Mesenchymal stem cell (in vitro differentiated cells and primary cell): ENCODE measurements around the gene ROPN1B.
"Not testable (repeated sequence)": the region's sequence is repeated elsewhere in the genome, so short reads cannot be mapped to it uniquely, and the experiment has no call there.

Experiments
- DNase-seq: peaks from one replicate; pipeline ENCODE4 v3.0.0-alpha.2; 2013
- H2AFZ ChIP-seq: one replicate; pipeline ENCODE4 v1.6.1; 2013; ENCODE audit warnings: low read depth, mild to moderate bottlenecking, control low read depth, inconsistent platforms, low read length, moderate library complexity
- H2AK5ac ChIP-seq: 2 replicates; pipeline ENCODE4 v1.6.1; 2013; ENCODE audit warnings: low read length, moderate library complexity, mild to moderate bottlenecking, inconsistent platforms; ENCODE audit not compliant: severe bottlenecking
- H2BK120ac ChIP-seq: one replicate; pipeline ENCODE4 v1.6.1; 2013; ENCODE audit warnings: low read depth, mild to moderate bottlenecking, inconsistent platforms, low read length, moderate library complexity
- H2BK12ac ChIP-seq, 2 experiments: one replicate each; pipeline ENCODE4 v1.6.1; 2013; ENCODE audit warnings: inconsistent platforms in 2 of 2, low read length in 2 of 2, mild to moderate bottlenecking in 2 of 2, moderate library complexity in 2 of 2, control low read depth in 1 of 2
- H2BK15ac ChIP-seq: one replicate; pipeline ENCODE4 v1.6.1; 2013; ENCODE audit warnings: mild to moderate bottlenecking, low read depth, inconsistent platforms; ENCODE audit not compliant: poor library complexity, severe bottlenecking
- H2BK5ac ChIP-seq: 2 replicates; pipeline ENCODE4 v1.6.1; 2013; ENCODE audit warnings: low read depth, mild to moderate bottlenecking, low read length, control low read depth, inconsistent platforms; ENCODE audit not compliant: poor library complexity, severe bottlenecking
- H3K14ac ChIP-seq, 2 experiments: one replicate each; pipeline ENCODE4 v1.6.1; 2013; ENCODE audit warnings: inconsistent platforms in 2 of 2, low read length in 2 of 2, control low read depth in 1 of 2, mild to moderate bottlenecking in 1 of 2, moderate library complexity in 1 of 2
- H3K18ac ChIP-seq, 2 experiments: one replicate each; pipeline ENCODE4 v1.6.1; 2013; ENCODE audit warnings: inconsistent platforms in 2 of 2, low read length in 2 of 2, control low read depth in 1 of 2, low read depth in 1 of 2, mild to moderate bottlenecking in 1 of 2
- H3K23ac ChIP-seq, 2 experiments: one replicate each; pipeline ENCODE4 v1.6.1; 2013; ENCODE audit warnings: inconsistent platforms in 2 of 2, low read length in 2 of 2, mild to moderate bottlenecking in 2 of 2, moderate library complexity in 2 of 2, control low read depth in 1 of 2
- H3K27ac ChIP-seq: 2 replicates; pipeline ENCODE4 v1.5.1; 2013; ENCODE audit warnings: mild to moderate bottlenecking, moderate library complexity, low read length, control low read depth, inconsistent platforms; ENCODE audit not compliant: poor library complexity, severe bottlenecking
- H3K27me3 ChIP-seq, 2 experiments: 2 replicates each; pipeline versions ENCODE4 v1.6.1 to v1.7.0; 2013; ENCODE audit warnings: low read length in 2 of 2, mild to moderate bottlenecking in 2 of 2, moderate library complexity in 2 of 2, control low read depth in 1 of 2, inconsistent platforms in 1 of 2; ENCODE audit not compliant: control insufficient read depth in 1 of 2, insufficient read depth in 1 of 2
- H3K36me3 ChIP-seq, 2 experiments: 2 replicates each; pipeline versions ENCODE4 v1.6.1 to v1.7.0; 2013; ENCODE audit warnings: low read length in 2 of 2, control low read depth in 1 of 2, inconsistent platforms in 1 of 2, low read depth in 1 of 2, mild to moderate bottlenecking in 1 of 2; ENCODE audit not compliant: insufficient read depth in 2 of 2, control insufficient read depth in 1 of 2
- H3K4ac ChIP-seq, 2 experiments: one replicate each; pipeline ENCODE4 v1.6.1; 2013; ENCODE audit warnings: inconsistent platforms in 2 of 2, low read length in 2 of 2, mild to moderate bottlenecking in 2 of 2, moderate library complexity in 2 of 2, control low read depth in 1 of 2, low read depth in 1 of 2
- H3K4me1 ChIP-seq: 2 replicates; pipeline ENCODE4 v1.6.1; 2013; ENCODE audit warnings: low read depth, low read length, control low read depth; ENCODE audit not compliant: control insufficient read depth, insufficient read depth
- H3K4me2 ChIP-seq: 2 replicates; pipeline ENCODE4 v1.6.1; 2013; ENCODE audit warnings: low read length, mild to moderate bottlenecking, inconsistent platforms; ENCODE audit not compliant: poor library complexity, severe bottlenecking
- H3K4me3 ChIP-seq, 2 experiments: 2 replicates each; pipeline versions ENCODE4 v1.5.1 to v1.7.0; 2013; ENCODE audit warnings: low read length in 2 of 2, mild to moderate bottlenecking in 2 of 2, control low read depth in 1 of 2, low read depth in 1 of 2; ENCODE audit not compliant: insufficient read depth in 1 of 2
- H3K79me1 ChIP-seq: replicated peaks from 2 replicates; pipeline ENCODE4 v1.6.1; 2013; ENCODE audit warnings: mild to moderate bottlenecking, control low read depth, low read length, inconsistent platforms; ENCODE audit not compliant: poor library complexity, severe bottlenecking
- H3K9ac ChIP-seq: 2 replicates; pipeline ENCODE4 v1.7.0; 2013; ENCODE audit warnings: mild to moderate bottlenecking, low read length, moderate library complexity
- H3K9me3 ChIP-seq: 2 replicates; pipeline ENCODE4 v1.7.0; 2013; ENCODE audit warnings: mild to moderate bottlenecking, low read length; ENCODE audit not compliant: control insufficient read depth
- H4K8ac ChIP-seq: one replicate; pipeline ENCODE4 v1.6.1; 2013; ENCODE audit warnings: inconsistent platforms, mild to moderate bottlenecking, low read length, moderate library complexity
- H4K91ac ChIP-seq: one replicate; pipeline ENCODE4 v1.6.1; 2013; ENCODE audit warnings: mild to moderate bottlenecking, low read length, inconsistent platforms
- WGBS: methylation state at CpG from one replicate; pipeline ENCODE4 v1.1.7; 2013; ENCODE audit warnings: mixed read lengths; 5-methylcytosine and 5-hydroxymethylcytosine counted together

ROPN1B gene

GRCh38 chr3:125951176-125951575 is 17.8 kb upstream of the ROPN1B start:
- H2BK15ac ChIP-seq, H2AFZ ChIP-seq, H3K4me3 ChIP-seq, H2BK120ac ChIP-seq, H4K91ac ChIP-seq, H3K18ac ChIP-seq, H2AK5ac ChIP-seq, H3K23ac ChIP-seq, DNase-seq, H4K8ac ChIP-seq, H3K4ac ChIP-seq, H3K9ac ChIP-seq, H3K4me2 ChIP-seq, H2BK5ac ChIP-seq, H3K79me1 ChIP-seq, H3K14ac ChIP-seq, H3K4me1 ChIP-seq, H3K36me3 ChIP-seq, H2BK12ac ChIP-seq, H3K9me3 ChIP-seq, H3K27ac ChIP-seq: not testable (repeated sequence)
- peaks cover 8 to 38% of the 10 kb centered on the region in 2 experiments for H3K27me3 ChIP-seq
- WGBS = 88% methylated on average over 2 of the region's 3 CpGs

DNA sequence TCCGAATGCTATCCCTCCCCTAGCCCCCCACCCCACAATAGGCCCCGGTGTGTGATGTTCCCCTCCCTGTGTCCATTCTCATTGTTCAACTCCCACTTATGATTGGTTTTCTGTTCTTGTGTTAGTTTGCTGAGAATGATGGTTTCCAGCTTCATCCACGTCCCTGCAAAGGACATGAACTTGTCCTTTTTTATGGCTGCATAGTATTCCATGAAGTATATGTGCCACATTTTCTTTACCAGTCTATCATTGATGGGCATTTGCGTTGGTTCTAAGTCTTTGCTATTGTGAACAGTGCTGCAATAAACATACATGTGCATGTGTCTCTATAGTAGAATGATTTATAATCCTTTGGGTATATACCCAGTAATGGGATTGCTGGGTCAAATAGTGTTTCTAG is 12.0 kb upstream of the ROPN1B start:
- not testable (repeated sequence) for H3K14ac ChIP-seq, H3K9me3 ChIP-seq, H3K79me1 ChIP-seq, H2AK5ac ChIP-seq, H3K4me3 ChIP-seq, H3K4ac ChIP-seq, H2AFZ ChIP-seq, H2BK5ac ChIP-seq, H3K9ac ChIP-seq, H3K4me1 ChIP-seq, H4K91ac ChIP-seq, H2BK12ac ChIP-seq, H3K4me2 ChIP-seq, H3K23ac ChIP-seq, H2BK15ac ChIP-seq, DNase-seq, H4K8ac ChIP-seq, H2BK120ac ChIP-seq, H3K27ac ChIP-seq, H3K18ac ChIP-seq, H3K36me3 ChIP-seq
- WGBS = 100% methylated on average over 1 of the region's 4 CpGs
- peaks cover 10 to 54% of the 10 kb centered on the region in 2 experiments for H3K27me3 ChIP-seq

- Histone ChIP-seq H4K8ac (no peak overlapping the region), H2AFZ (no peak overlapping the region), H2BK12ac (no peak overlapping the region), H3K36me3 (no peaks in the 10 kb centered on the region), H3K4ac (no peak overlapping the region), H3K27me3 (peaks cover 16 to 61% of the 10 kb centered on the region in 2 experiments), H3K27ac (no peak overlapping the region), H3K23ac (no peak overlapping the region), H2BK15ac (no peak overlapping the region), H3K4me2 (no peak overlapping the region), H4K91ac (no peak overlapping the region), H2BK120ac (no peak overlapping the region), H3K79me1 (no peaks in the 10 kb centered on the region), H3K9ac (no peak overlapping the region), H3K4me3 (no peak overlapping the region), H3K18ac (no peak overlapping the region), H3K9me3 (no peaks in the 10 kb centered on the region), H2AK5ac (no peak overlapping the region), H2BK5ac (no peak overlapping the region), H3K4me1 (no peaks in the 10 kb centered on the region), H3K14ac (no peak overlapping the region)
- whole genome bisulfite sequencing = 52% methylated on average over 47 of the region's 75 CpGs
- no peak for DNase-seq
Observed at GRCh38 chr3:125957674-125958510, 11.1 kb upstream of the ROPN1B start.

DNA sequence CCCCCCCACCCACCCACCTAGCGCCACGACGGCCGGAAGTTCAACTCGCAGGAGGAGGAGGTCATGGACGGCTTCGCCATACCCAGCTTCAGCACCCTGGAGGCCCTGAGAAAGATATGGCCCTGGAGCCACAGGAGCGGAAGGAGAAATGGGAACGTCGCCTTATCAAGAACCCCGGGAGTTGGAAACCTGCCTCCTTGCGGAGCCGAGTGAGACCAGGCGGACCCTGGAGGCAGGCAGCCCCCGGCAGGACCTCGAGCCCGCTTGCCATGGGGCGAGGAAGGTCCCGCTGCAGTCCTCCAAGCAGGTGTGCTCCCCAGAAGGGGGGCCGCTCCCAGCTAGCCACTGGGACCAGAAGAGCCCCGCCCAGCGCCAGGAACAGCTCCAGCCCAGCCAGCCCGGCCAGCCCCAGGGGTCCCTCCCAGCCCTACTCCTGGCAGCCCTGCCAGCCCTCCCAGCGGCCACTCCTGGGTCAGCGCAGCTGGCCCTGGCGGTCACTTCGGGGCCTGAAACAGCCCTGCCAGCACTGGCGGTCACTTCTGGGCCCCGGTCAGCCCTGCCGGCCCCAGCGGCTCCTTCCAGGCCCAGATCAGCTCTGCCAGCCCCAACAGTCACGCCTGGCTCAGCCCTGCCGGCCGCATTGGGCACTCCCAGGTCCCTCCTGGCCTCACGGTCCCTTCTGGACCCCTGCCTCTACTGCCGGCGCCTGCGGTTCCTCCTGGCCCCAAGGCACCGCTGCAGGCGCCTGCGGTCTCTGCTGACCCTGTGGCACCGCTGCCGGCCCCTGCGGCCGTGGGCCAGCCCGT is 10.3 kb upstream of the ROPN1B start:
- WGBS = 84% methylated on average over 43 of the region's 46 CpGs
- Histone ChIP-seq H4K91ac (no peak overlapping the region), H2AK5ac (no peak overlapping the region), H2BK15ac (no peak overlapping the region), H3K23ac (no peak overlapping the region), H3K9ac (no peak overlapping the region), H3K27ac (no peak overlapping the region), H3K4ac (no peak overlapping the region), H3K4me3 (no peak overlapping the region), H4K8ac (no peak overlapping the region), H3K4me1 (no peaks in the 10 kb centered on the region), H3K36me3 (no peaks in the 10 kb centered on the region), H2AFZ (no peak overlapping the region), H3K14ac (no peak overlapping the region), H3K79me1 (no peaks in the 10 kb centered on the region), H2BK5ac (no peak overlapping the region), H3K18ac (no peak overlapping the region), H2BK120ac (no peak overlapping the region), H2BK12ac (no peak overlapping the region), H3K4me2 (no peak overlapping the region), H3K27me3 (peaks cover 23 to 67% of the 10 kb centered on the region in 2 experiments), H3K9me3 (no peaks in the 10 kb centered on the region)
- no peak for DNase-seq
